H9 (cell line): ENCODE data around the gene MEIS2. TPM values are rescaled to one million over a fixed set of nuclear protein-coding genes. Genes with fewer than 3 reads are reported as not detected.

ENCODE experiments used
- DNase-seq: peaks from one replicate; pipeline ENCODE4 v3.0.0-alpha.2; 2017
- H2AFZ ChIP-seq: one replicate; pipeline ENCODE4 v1.6.1; 2013; ENCODE audit warnings: mild to moderate bottlenecking, low read length, control low read depth, moderate library complexity
- H2AK5ac ChIP-seq: 2 replicates; pipeline ENCODE4 v1.6.1; 2013; ENCODE audit warnings: low read length, control low read depth, mixed read lengths; ENCODE audit not compliant: insufficient read length
- H2BK120ac ChIP-seq: one replicate; pipeline ENCODE4 v1.6.1; 2013; ENCODE audit warnings: low read depth, mild to moderate bottlenecking, low read length, control low read depth, inconsistent platforms; ENCODE audit not compliant: poor library complexity, severe bottlenecking
- H2BK12ac ChIP-seq: 2 replicates; pipeline ENCODE4 v1.6.1; 2013; ENCODE audit warnings: low read length, control low read depth, mixed read lengths, low read depth; ENCODE audit not compliant: insufficient read length
- H2BK15ac ChIP-seq: 2 replicates; pipeline ENCODE4 v1.6.1; 2013; ENCODE audit warnings: low read depth, low read length, control low read depth
- H2BK20ac ChIP-seq: one replicate; pipeline ENCODE4 v1.6.1; 2013; ENCODE audit warnings: low read depth, mild to moderate bottlenecking, low read length, control low read depth, inconsistent platforms; ENCODE audit not compliant: poor library complexity, severe bottlenecking
- H2BK5ac ChIP-seq: 2 replicates; pipeline ENCODE4 v1.6.1; 2013; ENCODE audit warnings: low read length, control low read depth, mixed read lengths; ENCODE audit not compliant: insufficient read length
- H3K14ac ChIP-seq: 2 replicates; pipeline ENCODE4 v1.6.1; 2013; ENCODE audit warnings: low read length, control low read depth; ENCODE audit not compliant: insufficient read depth
- H3K18ac ChIP-seq: 2 replicates; pipeline ENCODE4 v1.6.1; 2013; ENCODE audit warnings: low read depth, mild to moderate bottlenecking, mixed read lengths, low read length, control low read depth; ENCODE audit not compliant: insufficient read length
- H3K23ac ChIP-seq: 2 replicates; pipeline ENCODE4 v1.6.1; 2013; ENCODE audit warnings: low read length, control low read depth, mixed read lengths, low read depth; ENCODE audit not compliant: insufficient read length
- H3K23me2 ChIP-seq: 2 replicates; pipeline ENCODE4 v1.6.1; 2013; ENCODE audit warnings: low read depth, mild to moderate bottlenecking, mixed read lengths, low read length, control low read depth; ENCODE audit not compliant: insufficient read length, poor library complexity, severe bottlenecking
- H3K27ac ChIP-seq: 2 replicates; pipeline ENCODE4 v1.5.1; 2013; ENCODE audit warnings: low read length, control low read depth, mixed read lengths, low read depth; ENCODE audit not compliant: insufficient read length
- H3K27me3 ChIP-seq: 2 replicates; pipeline ENCODE4 v1.6.1; 2013; ENCODE audit warnings: low read length, control low read depth, inconsistent platforms; ENCODE audit not compliant: insufficient read depth
- H3K4ac ChIP-seq: 2 replicates; pipeline ENCODE4 v1.6.1; 2013; ENCODE audit warnings: low read depth, mild to moderate bottlenecking, control low read depth, inconsistent platforms, low read length, moderate library complexity
- H3K4me1 ChIP-seq: 2 replicates; pipeline ENCODE4 v1.6.1; 2013; ENCODE audit warnings: low read length, control low read depth, inconsistent platforms; ENCODE audit not compliant: insufficient read depth
- H3K4me2 ChIP-seq: 2 replicates; pipeline ENCODE4 v1.6.1; 2013; ENCODE audit warnings: low read length, control low read depth, mixed read lengths; ENCODE audit not compliant: insufficient read length, insufficient read depth
- H3K56ac ChIP-seq: 2 replicates; pipeline ENCODE4 v1.6.1; 2013; ENCODE audit warnings: low read depth, mild to moderate bottlenecking, mixed read lengths, low read length, control low read depth; ENCODE audit not compliant: insufficient read length
- H3K79me1 ChIP-seq: 2 replicates; pipeline ENCODE4 v1.6.1; 2013; ENCODE audit warnings: low read depth, mild to moderate bottlenecking, moderate library complexity, low read length, control low read depth, inconsistent platforms; ENCODE audit not compliant: insufficient read depth, poor library complexity, severe bottlenecking
- H3K79me2 ChIP-seq: 2 replicates; pipeline ENCODE4 v1.6.1; 2013; ENCODE audit warnings: low read length, control low read depth, inconsistent platforms; ENCODE audit not compliant: insufficient read depth
- H3K9ac ChIP-seq: 2 replicates; pipeline ENCODE4 v1.6.1; 2013; ENCODE audit warnings: low read length, control low read depth, mixed read lengths; ENCODE audit not compliant: insufficient read length; ENCODE audit errors: extremely low read depth
- H3K9me3 ChIP-seq: one replicate; pipeline ENCODE4 v1.6.1; 2013; ENCODE audit warnings: low read depth, low read length, inconsistent platforms; ENCODE audit not compliant: control insufficient read depth
- H3T11ph ChIP-seq: one replicate; pipeline ENCODE4 v1.6.1; 2013; ENCODE audit warnings: mild to moderate bottlenecking, low read length, control low read depth, inconsistent platforms
- H4K20me1 ChIP-seq: one replicate; pipeline ENCODE4 v1.6.1; 2013; ENCODE audit not compliant: control insufficient read depth, insufficient read length, insufficient read depth
- H4K5ac ChIP-seq: 2 replicates; pipeline ENCODE4 v1.6.1; 2013; ENCODE audit warnings: low read depth, mild to moderate bottlenecking, mixed read lengths, low read length, control low read depth; ENCODE audit not compliant: insufficient read length
- H4K8ac ChIP-seq: replicated peaks from 2 replicates; pipeline ENCODE4 v1.6.1; 2013; ENCODE audit warnings: low read length, control low read depth, mixed read lengths, low read depth; ENCODE audit not compliant: insufficient read length
- H4K91ac ChIP-seq: 2 replicates; pipeline ENCODE4 v1.6.1; 2013; ENCODE audit warnings: low read depth, mild to moderate bottlenecking, moderate library complexity, mixed read lengths, low read length, control low read depth; ENCODE audit not compliant: insufficient read length
- H3K27ac Mint-ChIP-seq, 3 experiments: 2 replicates in 2 of 3; 3 replicates in 1 of 3; pipeline ENCODE4 v1.8.0; 2020 to 2021; ENCODE audit warnings: mixed read lengths in 3 of 3, mild to moderate bottlenecking in 1 of 3, moderate library complexity in 1 of 3
- H3K27me3 Mint-ChIP-seq: 2 replicates; pipeline ENCODE4 v1.8.0; 2021; ENCODE audit warnings: low read depth, mild to moderate bottlenecking, moderate library complexity, mixed read lengths
- H3K36me3 Mint-ChIP-seq, 3 experiments: 2 replicates in 2 of 3; 3 replicates in 1 of 3; pipeline ENCODE4 v1.8.0; 2020 to 2021; ENCODE audit warnings: low read depth in 3 of 3, mixed read lengths in 3 of 3; ENCODE audit not compliant: insufficient read depth in 1 of 3
- H3K4me1 Mint-ChIP-seq, 2 experiments: 2 replicates each; pipeline ENCODE4 v1.8.0; 2020; ENCODE audit warnings: mixed read lengths in 2 of 2
- H3K4me3 Mint-ChIP-seq, 2 experiments: 2 replicates in 1 of 2; 3 replicates in 1 of 2; pipeline ENCODE4 v1.8.0; 2020 to 2021; ENCODE audit warnings: mild to moderate bottlenecking in 2 of 2, mixed read lengths in 2 of 2, moderate library complexity in 1 of 2
- H3K9me3 Mint-ChIP-seq, 2 experiments: 2 replicates in 1 of 2; 3 replicates in 1 of 2; pipeline ENCODE4 v1.8.0; 2020; ENCODE audit warnings: mild to moderate bottlenecking in 2 of 2, mixed read lengths in 2 of 2, moderate library complexity in 1 of 2
- WGBS: extraction: QIAGEN DNeasy Blood & Tissue Kit; methylation state at CpG from one replicate; pipeline ENCODE4 v1.1.7; 2013; ENCODE audit warnings: missing lambda C conversion rate, low lambda C conversion rate, mixed read lengths; ENCODE audit not compliant: insufficient read length; ENCODE audit errors: extremely low coverage; 5-methylcytosine and 5-hydroxymethylcytosine counted together
- total RNA-seq: library from RNA; stranded (reverse); gene quantifications from 2 replicates; pipeline ENCODE4 v1.2.1, GENCODE V29; 2021
- TF ChIP-seq, protein P1 (sequence below): fragments of 200-600 bp; sonication (generic); conservative IDR thresholded peaks from 3 replicates; pipeline ENCODE4 v1.8.0; 2021; ENCODE audit warnings: antibody characterized with exemption, mild to moderate bottlenecking

The MEIS2 gene
- total RNA-seq, 1 experiment from 2014 or later: 0.35 TPM

DNA sequence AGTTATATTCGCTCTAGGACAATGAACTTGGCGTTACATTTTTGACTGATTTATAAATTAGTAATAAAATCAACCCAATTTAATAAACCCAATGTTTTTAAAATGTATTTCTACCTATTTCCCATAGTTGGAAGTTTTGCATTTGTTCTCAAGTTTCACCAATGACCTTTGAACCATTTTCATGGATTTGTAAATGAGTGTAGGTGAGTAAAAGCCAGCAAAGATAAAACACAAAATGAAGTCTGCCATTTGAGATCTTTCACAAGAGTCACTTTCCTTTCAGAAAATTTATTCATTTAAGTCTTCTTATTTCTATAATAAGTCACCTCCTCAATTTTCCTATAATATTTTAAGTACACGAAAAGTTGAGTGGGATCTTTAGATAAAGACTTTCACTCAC is 92.1 kb downstream of the MEIS2 start:
- Histone ChIP-seq H3K79me1 (no peaks in the 10 kb centered on the region), H3K18ac (no peak overlapping the region)
- no peaks in the 10 kb centered on the region for H3K27me3 Mint-ChIP-seq

More for the DNA sequence above, 92.1 kb downstream of the MEIS2 start:
- peaks cover 5 to 9% of the 10 kb centered on the region in 2 experiments; a peak in 2 of 4 replicates for H3K4me1 Mint-ChIP-seq
- Histone ChIP-seq H3K4me2 (no peak overlapping the region), H3K27me3 (no peaks in the 10 kb centered on the region), H3K56ac (no peak overlapping the region), H2BK12ac (no peak overlapping the region), H2BK15ac (no peak overlapping the region), H2AFZ (no peak overlapping the region), H4K91ac (no peak overlapping the region), H3K14ac (no peak overlapping the region), H3K23ac (no peak overlapping the region), H3K23me2 (no peaks in the 10 kb centered on the region), H2BK5ac (no peak overlapping the region), H4K20me1 (no peaks in the 10 kb centered on the region), H2AK5ac (no peak overlapping the region), H3K9ac (no peak overlapping the region), H3K4ac (no peak overlapping the region), H2BK120ac (no peak overlapping the region), H3K27ac (no peak overlapping the region), H4K5ac (no peak overlapping the region), H3T11ph (no peak overlapping the region), H3K4me1 (no peaks in the 10 kb centered on the region), H4K8ac (no peak overlapping the region), H3K79me2 (no peaks in the 10 kb centered on the region), H2BK20ac (no peak overlapping the region), H3K9me3 (no peaks in the 10 kb centered on the region)
- H3K4me3 Mint-ChIP-seq: no peak overlapping the region
- no peaks in the 10 kb centered on the region; a peak in 1 of 7 replicates for H3K36me3 Mint-ChIP-seq
- DNase-seq: no peak
- no peaks in the 10 kb centered on the region for H3K9me3 Mint-ChIP-seq
- TF ChIP-seq, protein P1, sequence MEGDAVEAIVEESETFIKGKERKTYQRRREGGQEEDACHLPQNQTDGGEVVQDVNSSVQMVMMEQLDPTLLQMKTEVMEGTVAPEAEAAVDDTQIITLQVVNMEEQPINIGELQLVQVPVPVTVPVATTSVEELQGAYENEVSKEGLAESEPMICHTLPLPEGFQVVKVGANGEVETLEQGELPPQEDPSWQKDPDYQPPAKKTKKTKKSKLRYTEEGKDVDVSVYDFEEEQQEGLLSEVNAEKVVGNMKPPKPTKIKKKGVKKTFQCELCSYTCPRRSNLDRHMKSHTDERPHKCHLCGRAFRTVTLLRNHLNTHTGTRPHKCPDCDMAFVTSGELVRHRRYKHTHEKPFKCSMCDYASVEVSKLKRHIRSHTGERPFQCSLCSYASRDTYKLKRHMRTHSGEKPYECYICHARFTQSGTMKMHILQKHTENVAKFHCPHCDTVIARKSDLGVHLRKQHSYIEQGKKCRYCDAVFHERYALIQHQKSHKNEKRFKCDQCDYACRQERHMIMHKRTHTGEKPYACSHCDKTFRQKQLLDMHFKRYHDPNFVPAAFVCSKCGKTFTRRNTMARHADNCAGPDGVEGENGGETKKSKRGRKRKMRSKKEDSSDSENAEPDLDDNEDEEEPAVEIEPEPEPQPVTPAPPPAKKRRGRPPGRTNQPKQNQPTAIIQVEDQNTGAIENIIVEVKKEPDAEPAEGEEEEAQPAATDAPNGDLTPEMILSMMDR: no peak
- H3K27ac Mint-ChIP-seq: no peak overlapping the region
- no CpG with 5 or more reads among the region's 3 CpGs for WGBS
